H1 (cell line): ENCODE results near the gene WDFY3. TPM values are rescaled to one million over a fixed set of nuclear protein-coding genes. Genes with fewer than 3 reads are reported as not detected.

Experiments used
- CTCF ChIA-PET: fragments of 300-600 bp; sonication (Branson Sonifier 250); formaldehyde crosslinking; loops from one replicate; lab custom pipeline; 2021; ENCODE audit not compliant: partially characterized antibody; lab: Charles Lee
- POLR2A ChIA-PET: fragments of 300-600 bp; sonication (Branson Sonifier 250); formaldehyde crosslinking; loops from one replicate; lab custom pipeline; 2021; ENCODE audit warnings: inconsistent platforms; ENCODE audit not compliant: partially characterized antibody; lab: Charles Lee
- DNase-seq, 2 experiments: peaks; one replicate each; pipeline versions ENCODE4 v3.0.0 to v3.0.0-alpha.2; 2010 to 2022; ENCODE audit warnings: low spot score in 2 of 2, low read depth in 1 of 2, mixed read lengths in 1 of 2
- FAIRE-seq: peaks from 2 replicates; lab custom pipeline; 2011; peaks lifted over from hg19 to GRCh38; lab: Jason Lieb, UNC
- H2AFZ ChIP-seq: 2 replicates; pipeline ENCODE4 v1.8.1; 2012; ENCODE audit warnings: low read length, inconsistent platforms
- H2AK5ac ChIP-seq: 2 replicates; pipeline ENCODE4 v1.6.1; 2013; ENCODE audit warnings: low read depth, low read length
- H2BK120ac ChIP-seq: replicated peaks from 2 replicates; pipeline ENCODE3; 2013; ENCODE audit warnings: low read depth, low read length, inconsistent platforms
- H2BK12ac ChIP-seq: 2 replicates; pipeline ENCODE4 v1.6.1; 2013; ENCODE audit warnings: low read depth, low read length
- H2BK15ac ChIP-seq: 2 replicates; pipeline ENCODE4 v1.6.1; 2013; ENCODE audit warnings: low read length
- H2BK20ac ChIP-seq: 2 replicates; pipeline ENCODE4 v1.6.1; 2013; ENCODE audit warnings: low read length
- H2BK5ac ChIP-seq: 2 replicates; pipeline ENCODE4 v1.6.1; 2013; ENCODE audit warnings: low read depth, low read length
- H3K14ac ChIP-seq: 2 replicates; pipeline ENCODE4 v1.6.1; 2013; ENCODE audit warnings: inconsistent platforms; ENCODE audit not compliant: insufficient read length
- H3K18ac ChIP-seq: 2 replicates; pipeline ENCODE4 v1.6.1; 2013; ENCODE audit warnings: low read length; ENCODE audit errors: extremely low read depth
- H3K23ac ChIP-seq: 2 replicates; pipeline ENCODE4 v1.6.1; 2013; ENCODE audit warnings: inconsistent platforms; ENCODE audit not compliant: insufficient read length
- H3K23me2 ChIP-seq: 2 replicates; pipeline ENCODE4 v1.6.1; 2013; ENCODE audit warnings: low read depth, low read length
- H3K27ac ChIP-seq: 2 replicates; pipeline ENCODE4 v1.6.1; 2011; ENCODE audit warnings: low read depth, low read length, inconsistent platforms
- H3K27me3 ChIP-seq, 4 experiments: replicated peaks in 1 of 4; 1 replicate in 1 of 4; 2 replicates in 3 of 4; pipeline versions ENCODE4 v1.6.1 to v1.8.1; 2011 to 2013; ENCODE audit warnings: low read length in 3 of 4, mild to moderate bottlenecking in 3 of 4, inconsistent platforms in 2 of 4, mixed read lengths in 2 of 4, moderate library complexity in 1 of 4; ENCODE audit not compliant: control insufficient read depth in 3 of 4, insufficient read depth in 3 of 4; ENCODE audit errors: extremely low read depth in 1 of 4
- H3K36me3 ChIP-seq, 4 experiments: 2 replicates each; pipeline versions ENCODE4 v1.6.1 to v1.8.1; 2011 to 2013; ENCODE audit warnings: mild to moderate bottlenecking in 4 of 4, low read length in 3 of 4, moderate library complexity in 2 of 4, control low read depth in 1 of 4, inconsistent platforms in 1 of 4; ENCODE audit not compliant: insufficient read depth in 4 of 4, control insufficient read depth in 2 of 4
- H3K4ac ChIP-seq: replicated peaks from 2 replicates; pipeline ENCODE3; 2013; ENCODE audit warnings: low read length, low read depth, mixed read lengths, inconsistent platforms; ENCODE audit not compliant: insufficient read length
- H3K4me1 ChIP-seq, 4 experiments: replicated peaks in 1 of 4; 1 replicate in 1 of 4; 2 replicates in 3 of 4; pipeline versions ENCODE4 v1.6.1 to v1.8.1; 2011 to 2013; ENCODE audit warnings: low read length in 3 of 4, inconsistent platforms in 2 of 4, mixed read lengths in 1 of 4; ENCODE audit not compliant: insufficient read depth in 4 of 4, control insufficient read depth in 3 of 4
- H3K4me2 ChIP-seq, 2 experiments: 2 replicates each; pipeline versions ENCODE4 v1.6.1 to v1.8.1; 2011 to 2013; ENCODE audit warnings: low read depth in 2 of 2, low read length in 2 of 2, control low read depth in 1 of 2, inconsistent platforms in 1 of 2, mild to moderate bottlenecking in 1 of 2; ENCODE audit not compliant: insufficient read depth in 1 of 2
- H3K4me3 ChIP-seq, 4 experiments: fragments of 200-600, 300-600 bp in 1 of 4; sonication (generic), shearing (Covaris generic), sonication (Bioruptor Twin) in 1 of 4; 2 replicates each; pipeline versions ENCODE4 v1.5.1 to v1.8.1; 2011 to 2016; ENCODE audit warnings: low read length in 4 of 4, low read depth in 3 of 4, control low read depth in 2 of 4, inconsistent platforms in 2 of 4, mild to moderate bottlenecking in 2 of 4, mixed read lengths in 1 of 4, moderate library complexity in 1 of 4; ENCODE audit not compliant: insufficient read depth in 2 of 4; ENCODE audit errors: extremely low read depth in 1 of 4
- H3K56ac ChIP-seq: replicated peaks from 2 replicates; pipeline ENCODE3; 2013; ENCODE audit warnings: low read depth, mild to moderate bottlenecking, mixed read lengths, low read length, inconsistent platforms; ENCODE audit not compliant: insufficient read length
- H3K79me1 ChIP-seq: 2 replicates; pipeline ENCODE4 v1.6.1; 2013; ENCODE audit warnings: low read depth, low read length, control low read depth
- H3K79me2 ChIP-seq, 2 experiments: 2 replicates each; pipeline versions ENCODE4 v1.6.1 to v1.8.1; 2012 to 2013; ENCODE audit warnings: low read length in 2 of 2, mild to moderate bottlenecking in 2 of 2, inconsistent platforms in 1 of 2; ENCODE audit not compliant: insufficient read depth in 2 of 2, control insufficient read depth in 1 of 2
- H3K9ac ChIP-seq, 4 experiments: replicated peaks in 1 of 4; 1 replicate in 1 of 4; 2 replicates in 3 of 4; pipeline versions ENCODE4 v1.6.1 to v1.8.1; 2011 to 2013; ENCODE audit warnings: low read depth in 3 of 4, low read length in 3 of 4, control low read depth in 2 of 4, mild to moderate bottlenecking in 2 of 4, moderate library complexity in 2 of 4, inconsistent platforms in 1 of 4; ENCODE audit errors: extremely low read depth in 1 of 4
- H3K9me3 ChIP-seq, 2 experiments: 2 replicates each; pipeline versions ENCODE4 v1.6.1 to v1.8.1; 2012 to 2013; ENCODE audit warnings: mild to moderate bottlenecking in 2 of 2, moderate library complexity in 2 of 2, control low read depth in 1 of 2, inconsistent platforms in 1 of 2, low read depth in 1 of 2, low read length in 1 of 2, mixed read lengths in 1 of 2; ENCODE audit not compliant: insufficient read depth in 2 of 2
- H4K20me1 ChIP-seq, 2 experiments: replicated peaks in 1 of 2; 2 replicates each; pipeline versions ENCODE3 to v1.8.1; 2011 to 2013; ENCODE audit warnings: inconsistent platforms in 2 of 2, low read length in 2 of 2, mild to moderate bottlenecking in 1 of 2; ENCODE audit not compliant: insufficient read depth in 2 of 2, control insufficient read depth in 1 of 2
- H4K5ac ChIP-seq: 2 replicates; pipeline ENCODE4 v1.6.1; 2013; ENCODE audit warnings: low read length, low read depth, mixed read lengths, inconsistent platforms; ENCODE audit not compliant: insufficient read length
- H4K8ac ChIP-seq: 2 replicates; pipeline ENCODE4 v1.8.0; 2013; ENCODE audit warnings: mild to moderate bottlenecking, moderate library complexity, low read length, inconsistent platforms; ENCODE audit not compliant: insufficient read depth; ENCODE audit errors: extremely low read depth
- H4K91ac ChIP-seq: replicated peaks from 2 replicates; pipeline ENCODE3; 2013; ENCODE audit warnings: low read length, mixed read lengths, inconsistent platforms; ENCODE audit not compliant: insufficient read length
- CHD1 ChIP-seq: IDR thresholded peaks from 2 replicates; pipeline ENCODE4 v1.6.1; 2012; ENCODE audit warnings: low read depth, low read length, improper control_type of control experiment
- JUND ChIP-seq: IDR thresholded peaks from 2 replicates; pipeline ENCODE4 v1.6.1; 2011; ENCODE audit warnings: mild to moderate bottlenecking, improper control_type of control experiment, low read length
- KDM1A ChIP-seq: fragments of 200-600, 300-600 bp; sonication (generic); IDR thresholded peaks from 2 replicates; pipeline ENCODE4 v1.7.1; 2016; ENCODE audit warnings: mild to moderate bottlenecking, low read length, borderline replicate concordance
- POLR2AphosphoS5 ChIP-seq: IDR thresholded peaks from 2 replicates; pipeline ENCODE4 v1.6.1; 2011; ENCODE audit warnings: low read depth, low read length
- TAF7 ChIP-seq: optimal IDR thresholded peaks from 2 replicates; pipeline ENCODE3; 2011; ENCODE audit warnings: low read depth, mild to moderate bottlenecking, inconsistent platforms, low read length, moderate library complexity, borderline replicate concordance
- WGBS, 2 experiments: shearing (Covaris generic) in 1 of 2; methylation state at CpG; one replicate each; pipeline versions ENCODE4 v1.1.6 to v1.1.7; 2013 to 2015; ENCODE audit warnings: low lambda C conversion rate in 2 of 2, mixed read lengths in 2 of 2, inconsistent platforms in 1 of 2, low coverage in 1 of 2, missing lambda C conversion rate in 1 of 2; ENCODE audit not compliant: insufficient replicate concordance in 2 of 2, insufficient coverage in 1 of 2, insufficient read length in 1 of 2; ENCODE audit errors: extremely low coverage in 1 of 2, missing lambda C conversion rate in 1 of 2; 5-methylcytosine and 5-hydroxymethylcytosine counted together
- polyA plus RNA-seq, 7 experiments: library from polyadenylated mRNA; depleted of rRNA in 3 of 7; stranded (reverse) in 5 of 7; unstranded in 2 of 7; fragments of >200 nt in 5 of 7; fragments of 200-250 nt in 2 of 7; gene quantifications; 1 replicate in 5 of 7; 2 replicates in 1 of 7; 4 replicates in 1 of 7; pipeline versions ENCODE4 v1.2.1 to v1.2.3, GENCODE V29; 2011 to 2013; ENCODE audit warnings: missing spikeins in 2 of 7, mixed read lengths in 2 of 7
- total RNA-seq: library from RNA; stranded (reverse); fragmentation: NEBNext Ultra II Directional; extraction: Animal tissue kit (Norgen Biotek cat#: 25700); gene quantifications from 2 replicates; pipeline ENCODE4 v1.2.1, GENCODE V29; 2021

Gene WDFY3
- total and polyA plus RNA-seq, 2 of the 8 experiments (the other 6 are each of a cell fraction or from before 2014, with no cell fraction given): 25.6 to 62.4 TPM

GRCh38 chr4:84688605-84689004, 277.9 kb downstream of the WDFY3 start:
- no peaks in the 10 kb centered on the region for H3K79me1 ChIP-seq
- H3K27me3 ChIP-seq: no peaks in the 10 kb centered on the region
- FAIRE-seq: no peak
- DNase-seq: no peak
- H2BK20ac ChIP-seq: no peak overlapping the region
- no peak overlapping the region for H4K91ac ChIP-seq
- H3K9ac ChIP-seq: no peak overlapping the region
- no peak overlapping the region for H3K18ac ChIP-seq
- POLR2A ChIA-PET: no interaction called here
- peaks cover 0 to 4% (median 0%) of the 10 kb centered on the region in 4 experiments; a peak in 2 of 7 replicates for H3K4me1 ChIP-seq
- H2BK5ac ChIP-seq: no peak overlapping the region
- H3K56ac ChIP-seq: no peak overlapping the region
- TF ChIP-seq TAF7 (no peak), JUND (no peak), POLR2AphosphoS5 (no peak), CHD1 (no peak), KDM1A (no peak)
- H2BK12ac ChIP-seq: no peak overlapping the region
- peaks cover 2 to 31% (median 22%) of the 10 kb centered on the region in 4 experiments; a peak in 7 of 8 replicates for H3K36me3 ChIP-seq
- no peak overlapping the region for H2AK5ac ChIP-seq
- no peak overlapping the region for H4K5ac ChIP-seq
- H4K8ac ChIP-seq: no peak overlapping the region
- no peaks in the 10 kb centered on the region for H3K79me2 ChIP-seq
- H3K14ac ChIP-seq: no peak overlapping the region
- no peaks in the 10 kb centered on the region for H3K9me3 ChIP-seq
- H3K4me2 ChIP-seq: no peak overlapping the region
- H3K4ac ChIP-seq: no peak overlapping the region
- CTCF ChIA-PET: no interaction called here
- no peak overlapping the region for H3K27ac ChIP-seq
- no peak overlapping the region for H2AFZ ChIP-seq
- no peak overlapping the region for H3K4me3 ChIP-seq
- no peak overlapping the region for H3K23ac ChIP-seq
- no peaks in the 10 kb centered on the region for H3K23me2 ChIP-seq
- H2BK120ac ChIP-seq: no peak overlapping the region
- no peaks in the 10 kb centered on the region for H4K20me1 ChIP-seq
- WGBS, 2 experiments: 93% methylated on average over 5 of the region's 5 CpGs; no CpG with 5 or more reads in 1 of the 2 experiments
- no peak overlapping the region for H2BK15ac ChIP-seq
